T-helper 1 cell treated with Interleukin-12 subunit alpha and Interleukin-12 subunit beta and Interleukin-4 antibody, amounts not matched to agents 30 μg/mL and 1 μg/mL, for 36 hours (primary cell): ENCODE results near the gene SLC16A6.
"Not testable (repeated sequence)": the region's sequence is repeated elsewhere in the genome, so short reads cannot be mapped to it uniquely, and the experiment has no call there.

Experiments
- H3K27ac Mint-ChIP-seq: one replicate; pipeline ENCODE4 v1.8.0; 2021; ENCODE audit warnings: mild to moderate bottlenecking, mixed read lengths
- H3K27me3 Mint-ChIP-seq: one replicate; pipeline ENCODE4 v1.8.0; 2021; ENCODE audit warnings: low read depth, mixed read lengths
- H3K36me3 Mint-ChIP-seq: one replicate; pipeline ENCODE4 v1.8.0; 2021; ENCODE audit warnings: low read depth, mixed read lengths
- H3K4me1 Mint-ChIP-seq: one replicate; pipeline ENCODE4 v1.8.0; 2021; ENCODE audit warnings: low read depth, mixed read lengths
- H3K4me3 Mint-ChIP-seq: one replicate; pipeline ENCODE4 v1.8.0; 2021; ENCODE audit warnings: mild to moderate bottlenecking, moderate library complexity, mixed read lengths
- H3K9me3 Mint-ChIP-seq: one replicate; pipeline ENCODE4 v1.8.0; 2021; ENCODE audit warnings: mixed read lengths

The SLC16A6 gene

GRCh38 chr17:68290955-68291835 is at the start of gene SLC16A6, which contains the start of gene ARSG:
SLC16A6 (minus strand) TSS chr17:68291127; CDS start chr17:68278320, 12,807 bp downstream.
ARSG (plus strand) TSS chr17:68291495; CDS start chr17:68307494, 15,999 bp downstream.
- Mint-ChIP-seq H3K9me3 (no peaks in the 10 kb centered on the region), H3K27me3 (peaks cover 12% of the 10 kb centered on the region), H3K36me3 (peaks cover 6% of the 10 kb centered on the region), H3K4me1 (peaks cover 42% of the 10 kb centered on the region), H3K27ac (peak within 1 kb of the TSS; percentile 92), H3K4me3 (peak within 1 kb of the TSS; percentile 92)

- no peak overlapping the region for H3K4me3 Mint-ChIP-seq
- H3K27me3 Mint-ChIP-seq = no peaks in the 10 kb centered on the region
- peaks cover 17% of the 10 kb centered on the region for H3K9me3 Mint-ChIP-seq
- H3K4me1 Mint-ChIP-seq = peaks cover 2% of the 10 kb centered on the region
- no peak overlapping the region for H3K27ac Mint-ChIP-seq
- peaks cover 13% of the 10 kb centered on the region for H3K36me3 Mint-ChIP-seq
Observed at GRCh38 chr17:68334393-68334792, 43.5 kb upstream of the SLC16A6 start.

GRCh38 chr17:68331932-68332331 is 41.0 kb upstream of the SLC16A6 start:
- peaks cover 15% of the 10 kb centered on the region for H3K36me3 Mint-ChIP-seq
- not testable (repeated sequence) for H3K4me1 Mint-ChIP-seq, H3K27me3 Mint-ChIP-seq, H3K27ac Mint-ChIP-seq, H3K4me3 Mint-ChIP-seq
- H3K9me3 Mint-ChIP-seq = peaks cover 17% of the 10 kb centered on the region

- Mint-ChIP-seq H3K36me3 (peaks cover 15% of the 10 kb centered on the region), H3K4me1 (peaks cover 4% of the 10 kb centered on the region), H3K4me3 (no peak overlapping the region), H3K27ac (no peak overlapping the region), H3K27me3 (peaks cover 6% of the 10 kb centered on the region), H3K9me3 (peaks cover 17% of the 10 kb centered on the region)
Observed at GRCh38 chr17:68329331-68329730, 38.4 kb upstream of the SLC16A6 start.

GRCh38 chr17:68328676-68329075 is 37.7 kb upstream of the SLC16A6 start:
- Mint-ChIP-seq H3K27me3 (peaks cover 6% of the 10 kb centered on the region), H3K27ac (no peak overlapping the region), H3K36me3 (peaks cover 15% of the 10 kb centered on the region), H3K4me1 (peaks cover 8% of the 10 kb centered on the region), H3K4me3 (no peak overlapping the region), H3K9me3 (peaks cover 17% of the 10 kb centered on the region)

GRCh38 chr17:68327823-68328557 is 37.1 kb upstream of the SLC16A6 start:
- no peak overlapping the region for H3K27ac Mint-ChIP-seq
- H3K27me3 Mint-ChIP-seq = peaks cover 6% of the 10 kb centered on the region
- peaks cover 14% of the 10 kb centered on the region for H3K36me3 Mint-ChIP-seq
- peaks cover 8% of the 10 kb centered on the region for H3K4me1 Mint-ChIP-seq
- no peak overlapping the region for H3K4me3 Mint-ChIP-seq
- peaks cover 17% of the 10 kb centered on the region for H3K9me3 Mint-ChIP-seq

- H3K9me3 Mint-ChIP-seq = peaks cover 10% of the 10 kb centered on the region
- peaks cover 9% of the 10 kb centered on the region for H3K36me3 Mint-ChIP-seq
- peaks cover 8% of the 10 kb centered on the region for H3K4me1 Mint-ChIP-seq
- H3K27me3 Mint-ChIP-seq = peaks cover 6% of the 10 kb centered on the region
- no peak overlapping the region for H3K27ac Mint-ChIP-seq
- no peak overlapping the region for H3K4me3 Mint-ChIP-seq
Observed at GRCh38 chr17:68326681-68327080, 35.8 kb upstream of the SLC16A6 start.

- Mint-ChIP-seq H3K9me3 (peaks cover 7% of the 10 kb centered on the region), H3K27ac (no peak overlapping the region), H3K36me3 (peaks cover 7% of the 10 kb centered on the region), H3K4me3 (no peak overlapping the region), H3K4me1 (peaks cover 8% of the 10 kb centered on the region), H3K27me3 (peaks cover 6% of the 10 kb centered on the region)
Observed at GRCh38 chr17:68325961-68326360, 35.0 kb upstream of the SLC16A6 start.

GRCh38 chr17:68324654-68325336 is 33.9 kb upstream of the SLC16A6 start:
- Mint-ChIP-seq H3K4me3 (no peak overlapping the region), H3K36me3 (peaks cover 2% of the 10 kb centered on the region), H3K4me1 (peaks cover 8% of the 10 kb centered on the region), H3K27me3 (peaks cover 6% of the 10 kb centered on the region), H3K27ac (no peak overlapping the region), H3K9me3 (no peaks in the 10 kb centered on the region)

- Mint-ChIP-seq H3K4me1 (peaks cover 8% of the 10 kb centered on the region), H3K36me3 (peaks cover 2% of the 10 kb centered on the region)
Observed at GRCh38 chr17:68324114-68324513, 33.2 kb upstream of the SLC16A6 start.

GRCh38 chr17:68322630-68323029 is 31.7 kb upstream of the SLC16A6 start:
- H3K36me3 Mint-ChIP-seq = no peaks in the 10 kb centered on the region
- peaks cover 8% of the 10 kb centered on the region for H3K4me1 Mint-ChIP-seq
- H3K4me3 Mint-ChIP-seq = no peak overlapping the region
- peaks cover 5% of the 10 kb centered on the region for H3K27me3 Mint-ChIP-seq
- no peaks in the 10 kb centered on the region for H3K9me3 Mint-ChIP-seq
- H3K27ac Mint-ChIP-seq = no peak overlapping the region

More at GRCh38 chr17:68324114-68324513, 33.2 kb upstream of the SLC16A6 start:
- no peaks in the 10 kb centered on the region for H3K9me3 Mint-ChIP-seq
- no peak overlapping the region for H3K4me3 Mint-ChIP-seq
- no peak overlapping the region for H3K27ac Mint-ChIP-seq
- H3K27me3 Mint-ChIP-seq = peaks cover 6% of the 10 kb centered on the region

GRCh38 chr17:68321556-68321954 is 30.6 kb upstream of the SLC16A6 start:
- no peak overlapping the region for H3K27ac Mint-ChIP-seq
- H3K36me3 Mint-ChIP-seq = peaks cover 5% of the 10 kb centered on the region
- H3K27me3 Mint-ChIP-seq = no peaks in the 10 kb centered on the region
- no peaks in the 10 kb centered on the region for H3K9me3 Mint-ChIP-seq
- H3K4me3 Mint-ChIP-seq = no peak overlapping the region
- H3K4me1 Mint-ChIP-seq = peaks cover 10% of the 10 kb centered on the region

GRCh38 chr17:68320943-68321555 is 30.1 kb upstream of the SLC16A6 start:
- Mint-ChIP-seq H3K36me3 (peaks cover 7% of the 10 kb centered on the region), H3K4me1 (peaks cover 12% of the 10 kb centered on the region), H3K9me3 (no peaks in the 10 kb centered on the region), H3K27ac (no peak overlapping the region), H3K27me3 (no peaks in the 10 kb centered on the region), H3K4me3 (no peak overlapping the region)

- Mint-ChIP-seq H3K9me3 (no peaks in the 10 kb centered on the region), H3K4me1 (peaks cover 14% of the 10 kb centered on the region), H3K27ac (no peak overlapping the region), H3K27me3 (no peaks in the 10 kb centered on the region), H3K4me3 (no peak overlapping the region), H3K36me3 (peaks cover 7% of the 10 kb centered on the region)
Observed at GRCh38 chr17:68320311-68320865, 29.5 kb upstream of the SLC16A6 start.
